ENCODE measurements around the gene RPUSD1.

DNA sequence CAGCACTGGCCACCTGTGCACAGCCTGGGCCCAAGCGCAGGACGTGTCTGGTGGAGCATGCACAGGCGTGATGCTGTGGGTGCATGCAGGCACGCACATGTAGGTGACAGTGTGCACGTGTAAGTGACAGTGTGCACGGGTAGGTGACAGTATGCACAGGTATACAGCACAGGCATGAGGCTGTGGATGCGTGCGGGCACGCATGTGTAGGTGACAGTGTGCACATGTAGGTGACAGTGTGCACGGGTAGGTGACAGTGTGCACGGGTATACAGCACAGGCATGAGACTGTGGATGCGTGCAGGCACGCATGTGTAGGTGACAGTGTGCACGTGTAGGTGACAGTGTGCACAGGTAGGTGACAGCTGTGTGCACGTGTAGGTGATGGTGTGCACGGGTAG lies 7.9 kb downstream of the RPUSD1 start:
- TF ChIP-seq, protein P1, sequence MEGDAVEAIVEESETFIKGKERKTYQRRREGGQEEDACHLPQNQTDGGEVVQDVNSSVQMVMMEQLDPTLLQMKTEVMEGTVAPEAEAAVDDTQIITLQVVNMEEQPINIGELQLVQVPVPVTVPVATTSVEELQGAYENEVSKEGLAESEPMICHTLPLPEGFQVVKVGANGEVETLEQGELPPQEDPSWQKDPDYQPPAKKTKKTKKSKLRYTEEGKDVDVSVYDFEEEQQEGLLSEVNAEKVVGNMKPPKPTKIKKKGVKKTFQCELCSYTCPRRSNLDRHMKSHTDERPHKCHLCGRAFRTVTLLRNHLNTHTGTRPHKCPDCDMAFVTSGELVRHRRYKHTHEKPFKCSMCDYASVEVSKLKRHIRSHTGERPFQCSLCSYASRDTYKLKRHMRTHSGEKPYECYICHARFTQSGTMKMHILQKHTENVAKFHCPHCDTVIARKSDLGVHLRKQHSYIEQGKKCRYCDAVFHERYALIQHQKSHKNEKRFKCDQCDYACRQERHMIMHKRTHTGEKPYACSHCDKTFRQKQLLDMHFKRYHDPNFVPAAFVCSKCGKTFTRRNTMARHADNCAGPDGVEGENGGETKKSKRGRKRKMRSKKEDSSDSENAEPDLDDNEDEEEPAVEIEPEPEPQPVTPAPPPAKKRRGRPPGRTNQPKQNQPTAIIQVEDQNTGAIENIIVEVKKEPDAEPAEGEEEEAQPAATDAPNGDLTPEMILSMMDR (optimal IDR thresholded peaks at IDR 0.05 in 1 of 3, IDR thresholded peaks at IDR 0.05 in 1 of 3, conservative IDR thresholded peaks at IDR 0.05 in 1 of 3; ENCODE audit: extremely low read depth in 1 of 3, insufficient read depth in 2 of 3, low read length in 3 of 3) = no peak
- no peak for TF ChIP-seq EZH2 (IDR thresholded peaks at IDR 0.05; ENCODE audit: low read length)

All from keratinocyte (primary cell).